Parathyroid adenoma (tissue), 2 donors: Measurements from ENCODE around the gene PKP1.

Source experiments
- H2AFZ ChIP-seq: fragments of 300-600 bp; sonication (generic); one replicate; pipeline ENCODE4 v1.7.0; 2017; ENCODE audit warnings: antibody characterized with exemption, mild to moderate bottlenecking
- H3K27ac ChIP-seq: fragments of 300-600 bp; sonication (generic); one replicate; pipeline ENCODE4 v1.7.0; 2017
- H3K27me3 ChIP-seq: fragments of 300-600 bp; sonication (generic); one replicate; pipeline ENCODE4 v1.7.0; 2017; ENCODE audit warnings: low read length; ENCODE audit not compliant: control insufficient read depth, insufficient read depth
- H3K36me3 ChIP-seq: fragments of 300-600 bp; sonication (generic); one replicate; pipeline ENCODE4 v1.7.0; 2017; ENCODE audit warnings: low read length; ENCODE audit not compliant: control insufficient read depth, insufficient read depth
- H3K4me1 ChIP-seq: fragments of 300-600 bp; sonication (generic); one replicate; pipeline ENCODE4 v1.7.0; 2017; ENCODE audit warnings: control low read depth
- H3K4me2 ChIP-seq: fragments of 300-600 bp; sonication (generic); one replicate; pipeline ENCODE4 v1.7.0; 2017; ENCODE audit warnings: low read length
- H3K4me3 ChIP-seq: fragments of 300-600 bp; sonication (generic); one replicate; pipeline ENCODE4 v1.7.0; 2017; ENCODE audit warnings: low read depth, low read length
- H3K79me2 ChIP-seq: fragments of 300-600 bp; sonication (generic); one replicate; pipeline ENCODE4 v1.7.0; 2017; ENCODE audit warnings: control low read depth
- H3K9ac ChIP-seq: fragments of 300-600 bp; sonication (generic); one replicate; pipeline ENCODE4 v1.7.0; 2017; ENCODE audit warnings: mild to moderate bottlenecking
- H3K9me3 ChIP-seq: fragments of 300-600 bp; sonication (generic); one replicate; pipeline ENCODE4 v1.7.0; 2017; ENCODE audit warnings: low read length; ENCODE audit not compliant: control insufficient read depth
- CTCF ChIP-seq: fragments of 300-600 bp; sonication (generic); IDR thresholded peaks from one replicate; pipeline ENCODE4 v1.7.0; 2017; ENCODE audit warnings: antibody characterized with exemption, mild to moderate bottlenecking
- donor health status: primary hyperparathyroidism.

Gene PKP1

GRCh38 chr1:201268604-201269151 lies 14.6 kb upstream of the PKP1 start:
- Histone ChIP-seq H3K4me1 (no peaks in the 10 kb centered on the region), H3K27ac (no peak overlapping the region), H3K4me2 (no peak overlapping the region), H2AFZ (no peak overlapping the region), H3K27me3 (no peaks in the 10 kb centered on the region), H3K36me3 (no peaks in the 10 kb centered on the region), H3K4me3 (no peak overlapping the region), H3K79me2 (no peaks in the 10 kb centered on the region), H3K9me3 (no peaks in the 10 kb centered on the region), H3K9ac (no peak overlapping the region)
- TF ChIP-seq CTCF = no peak

- H2AFZ ChIP-seq = no peak overlapping the region
- TF ChIP-seq CTCF = no peak
- no peaks in the 10 kb centered on the region for H3K4me1 ChIP-seq
- no peaks in the 10 kb centered on the region for H3K36me3 ChIP-seq
- no peaks in the 10 kb centered on the region for H3K9me3 ChIP-seq
- H3K27me3 ChIP-seq = no peaks in the 10 kb centered on the region
- no peaks in the 10 kb centered on the region for H3K79me2 ChIP-seq
- no peak overlapping the region for H3K4me3 ChIP-seq
- no peak overlapping the region for H3K27ac ChIP-seq
- no peak overlapping the region for H3K9ac ChIP-seq
- no peak overlapping the region for H3K4me2 ChIP-seq
Observed at GRCh38 chr1:201269281-201269680, 14.0 kb upstream of the PKP1 start.

- Histone ChIP-seq H3K27ac (no peak overlapping the region), H2AFZ (no peak overlapping the region), H3K4me3 (no peak overlapping the region), H3K4me1 (no peaks in the 10 kb centered on the region), H3K27me3 (no peaks in the 10 kb centered on the region), H3K9me3 (no peaks in the 10 kb centered on the region), H3K9ac (no peak overlapping the region), H3K36me3 (no peaks in the 10 kb centered on the region), H3K4me2 (no peak overlapping the region), H3K79me2 (no peaks in the 10 kb centered on the region)
- TF ChIP-seq CTCF = no peak
Observed at GRCh38 chr1:201269900-201270410, 13.4 kb upstream of the PKP1 start.

- no peak overlapping the region for H3K27ac ChIP-seq
Observed at GRCh38 chr1:201270616-201271390, 12.5 kb upstream of the PKP1 start.

More at GRCh38 chr1:201270616-201271390, 12.5 kb upstream of the PKP1 start:
- Histone ChIP-seq H2AFZ (no peak overlapping the region), H3K4me3 (no peak overlapping the region), H3K27me3 (no peaks in the 10 kb centered on the region), H3K4me1 (no peaks in the 10 kb centered on the region), H3K4me2 (no peak overlapping the region), H3K9me3 (no peaks in the 10 kb centered on the region), H3K36me3 (no peaks in the 10 kb centered on the region), H3K9ac (no peak overlapping the region), H3K79me2 (no peaks in the 10 kb centered on the region)
- TF ChIP-seq CTCF = no peak
